Mesenchymal stem cell (in vitro differentiated cells and primary cell): ENCODE data around the gene FILIP1L.

Experiments used
- DNase-seq: peaks from one replicate; pipeline ENCODE4 v3.0.0-alpha.2; 2013
- H2AFZ ChIP-seq: one replicate; pipeline ENCODE4 v1.6.1; 2013; ENCODE audit warnings: low read depth, mild to moderate bottlenecking, control low read depth, inconsistent platforms, low read length, moderate library complexity
- H2AK5ac ChIP-seq: 2 replicates; pipeline ENCODE4 v1.6.1; 2013; ENCODE audit warnings: low read length, moderate library complexity, mild to moderate bottlenecking, inconsistent platforms; ENCODE audit not compliant: severe bottlenecking
- H2BK120ac ChIP-seq: one replicate; pipeline ENCODE4 v1.6.1; 2013; ENCODE audit warnings: low read depth, mild to moderate bottlenecking, inconsistent platforms, low read length, moderate library complexity
- H2BK12ac ChIP-seq, 2 experiments: one replicate each; pipeline ENCODE4 v1.6.1; 2013; ENCODE audit warnings: inconsistent platforms in 2 of 2, low read length in 2 of 2, mild to moderate bottlenecking in 2 of 2, moderate library complexity in 2 of 2, control low read depth in 1 of 2
- H2BK15ac ChIP-seq: one replicate; pipeline ENCODE4 v1.6.1; 2013; ENCODE audit warnings: mild to moderate bottlenecking, low read depth, inconsistent platforms; ENCODE audit not compliant: poor library complexity, severe bottlenecking
- H2BK5ac ChIP-seq: 2 replicates; pipeline ENCODE4 v1.6.1; 2013; ENCODE audit warnings: low read depth, mild to moderate bottlenecking, low read length, control low read depth, inconsistent platforms; ENCODE audit not compliant: poor library complexity, severe bottlenecking
- H3K14ac ChIP-seq, 2 experiments: one replicate each; pipeline ENCODE4 v1.6.1; 2013; ENCODE audit warnings: inconsistent platforms in 2 of 2, low read length in 2 of 2, control low read depth in 1 of 2, mild to moderate bottlenecking in 1 of 2, moderate library complexity in 1 of 2
- H3K18ac ChIP-seq, 2 experiments: one replicate each; pipeline ENCODE4 v1.6.1; 2013; ENCODE audit warnings: inconsistent platforms in 2 of 2, low read length in 2 of 2, control low read depth in 1 of 2, low read depth in 1 of 2, mild to moderate bottlenecking in 1 of 2
- H3K23ac ChIP-seq, 2 experiments: one replicate each; pipeline ENCODE4 v1.6.1; 2013; ENCODE audit warnings: inconsistent platforms in 2 of 2, low read length in 2 of 2, mild to moderate bottlenecking in 2 of 2, moderate library complexity in 2 of 2, control low read depth in 1 of 2
- H3K27ac ChIP-seq: 2 replicates; pipeline ENCODE4 v1.5.1; 2013; ENCODE audit warnings: mild to moderate bottlenecking, moderate library complexity, low read length, control low read depth, inconsistent platforms; ENCODE audit not compliant: poor library complexity, severe bottlenecking
- H3K27me3 ChIP-seq, 2 experiments: 2 replicates each; pipeline versions ENCODE4 v1.6.1 to v1.7.0; 2013; ENCODE audit warnings: low read length in 2 of 2, mild to moderate bottlenecking in 2 of 2, moderate library complexity in 2 of 2, control low read depth in 1 of 2, inconsistent platforms in 1 of 2; ENCODE audit not compliant: control insufficient read depth in 1 of 2, insufficient read depth in 1 of 2
- H3K36me3 ChIP-seq, 2 experiments: 2 replicates each; pipeline versions ENCODE4 v1.6.1 to v1.7.0; 2013; ENCODE audit warnings: low read length in 2 of 2, control low read depth in 1 of 2, inconsistent platforms in 1 of 2, low read depth in 1 of 2, mild to moderate bottlenecking in 1 of 2; ENCODE audit not compliant: insufficient read depth in 2 of 2, control insufficient read depth in 1 of 2
- H3K4ac ChIP-seq, 2 experiments: one replicate each; pipeline ENCODE4 v1.6.1; 2013; ENCODE audit warnings: inconsistent platforms in 2 of 2, low read length in 2 of 2, mild to moderate bottlenecking in 2 of 2, moderate library complexity in 2 of 2, control low read depth in 1 of 2, low read depth in 1 of 2
- H3K4me1 ChIP-seq: 2 replicates; pipeline ENCODE4 v1.6.1; 2013; ENCODE audit warnings: low read depth, low read length, control low read depth; ENCODE audit not compliant: control insufficient read depth, insufficient read depth
- H3K4me2 ChIP-seq: 2 replicates; pipeline ENCODE4 v1.6.1; 2013; ENCODE audit warnings: low read length, mild to moderate bottlenecking, inconsistent platforms; ENCODE audit not compliant: poor library complexity, severe bottlenecking
- H3K4me3 ChIP-seq, 2 experiments: 2 replicates each; pipeline versions ENCODE4 v1.5.1 to v1.7.0; 2013; ENCODE audit warnings: low read length in 2 of 2, mild to moderate bottlenecking in 2 of 2, control low read depth in 1 of 2, low read depth in 1 of 2; ENCODE audit not compliant: insufficient read depth in 1 of 2
- H3K79me1 ChIP-seq: replicated peaks from 2 replicates; pipeline ENCODE4 v1.6.1; 2013; ENCODE audit warnings: mild to moderate bottlenecking, control low read depth, low read length, inconsistent platforms; ENCODE audit not compliant: poor library complexity, severe bottlenecking
- H3K9ac ChIP-seq: 2 replicates; pipeline ENCODE4 v1.7.0; 2013; ENCODE audit warnings: mild to moderate bottlenecking, low read length, moderate library complexity
- H3K9me3 ChIP-seq: 2 replicates; pipeline ENCODE4 v1.7.0; 2013; ENCODE audit warnings: mild to moderate bottlenecking, low read length; ENCODE audit not compliant: control insufficient read depth
- H4K8ac ChIP-seq: one replicate; pipeline ENCODE4 v1.6.1; 2013; ENCODE audit warnings: inconsistent platforms, mild to moderate bottlenecking, low read length, moderate library complexity
- H4K91ac ChIP-seq: one replicate; pipeline ENCODE4 v1.6.1; 2013; ENCODE audit warnings: mild to moderate bottlenecking, low read length, inconsistent platforms
- WGBS: methylation state at CpG from one replicate; pipeline ENCODE4 v1.1.7; 2013; ENCODE audit warnings: mixed read lengths; 5-methylcytosine and 5-hydroxymethylcytosine counted together

The FILIP1L gene

DNA sequence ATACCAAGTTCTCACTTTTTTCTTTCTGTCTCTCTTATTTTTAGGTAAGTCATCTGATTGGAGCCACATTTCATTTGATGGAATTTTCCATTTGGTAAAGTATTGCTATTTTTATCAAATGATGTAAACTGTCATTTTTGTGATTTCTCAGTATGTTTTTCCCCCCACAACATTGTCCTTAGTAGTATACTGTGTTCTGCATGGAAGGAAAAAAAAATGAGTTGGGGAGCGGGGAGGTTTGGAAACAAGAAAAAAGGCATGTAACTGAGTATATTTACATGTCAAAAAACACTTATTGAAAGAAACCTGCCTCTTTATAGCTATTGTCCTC lies 104.2 kb downstream of the FILIP1L start:
- Histone ChIP-seq H3K23ac (no peak overlapping the region), H4K91ac (no peak overlapping the region), H2BK120ac (no peak overlapping the region), H4K8ac (no peak overlapping the region), H3K79me1 (peaks cover 1% of the 10 kb centered on the region), H3K27ac (no peak overlapping the region), H3K14ac (no peak overlapping the region), H2BK15ac (no peak overlapping the region), H3K36me3 (no peaks in the 10 kb centered on the region), H3K9me3 (peaks cover 3% of the 10 kb centered on the region), H3K4ac (no peak overlapping the region), H2AK5ac (no peak overlapping the region), H2BK5ac (no peak overlapping the region), H3K4me1 (peaks cover 1% of the 10 kb centered on the region), H3K18ac (no peak overlapping the region), H3K4me3 (no peak overlapping the region), H3K4me2 (no peak overlapping the region), H3K9ac (no peak overlapping the region), H2BK12ac (no peak overlapping the region), H2AFZ (no peak overlapping the region), H3K27me3 (no peaks in the 10 kb centered on the region)
- WGBS, result no CpG with 5 or more reads among the region's 1 CpG
- no peak for DNase-seq

- peak overlapping the region in 1 of 2 experiments; percentile 66 for H3K18ac ChIP-seq
- H3K4me1 ChIP-seq, result peaks cover 1% of the 10 kb centered on the region
- H3K79me1 ChIP-seq, result peaks cover 3% of the 10 kb centered on the region
- no peaks in the 10 kb centered on the region for H3K36me3 ChIP-seq
- peak overlapping the region in 1 of 2 experiments; percentile 67 for H3K4ac ChIP-seq
- H3K4me3 ChIP-seq, result no peak overlapping the region
- H3K27me3 ChIP-seq, result no peaks in the 10 kb centered on the region
- no peak overlapping the region for H4K91ac ChIP-seq
- peak overlapping the region in 1 of 2 experiments; percentile 93 for H2BK12ac ChIP-seq
- H3K14ac ChIP-seq, result no peak overlapping the region
- DNase-seq, result peak; percentile 23
- H2BK120ac ChIP-seq, result no peak overlapping the region
- no peak overlapping the region for H3K9ac ChIP-seq
- H4K8ac ChIP-seq, result peak overlapping the region; percentile 77
- no peaks in the 10 kb centered on the region for H3K9me3 ChIP-seq
- H2BK15ac ChIP-seq, result no peak overlapping the region
- no peak overlapping the region for H3K4me2 ChIP-seq
- H2AFZ ChIP-seq, result no peak overlapping the region
- H3K23ac ChIP-seq, result no peak overlapping the region
- no peak overlapping the region for H2AK5ac ChIP-seq
- peak overlapping the region; percentile 45 for H3K27ac ChIP-seq
- 95% methylated on average over 3 of the region's 5 CpGs for WGBS
- no peak overlapping the region for H2BK5ac ChIP-seq
Measured at GRCh38 chr3:100009276-100010086, 104.8 kb downstream of the FILIP1L start.

DNA sequence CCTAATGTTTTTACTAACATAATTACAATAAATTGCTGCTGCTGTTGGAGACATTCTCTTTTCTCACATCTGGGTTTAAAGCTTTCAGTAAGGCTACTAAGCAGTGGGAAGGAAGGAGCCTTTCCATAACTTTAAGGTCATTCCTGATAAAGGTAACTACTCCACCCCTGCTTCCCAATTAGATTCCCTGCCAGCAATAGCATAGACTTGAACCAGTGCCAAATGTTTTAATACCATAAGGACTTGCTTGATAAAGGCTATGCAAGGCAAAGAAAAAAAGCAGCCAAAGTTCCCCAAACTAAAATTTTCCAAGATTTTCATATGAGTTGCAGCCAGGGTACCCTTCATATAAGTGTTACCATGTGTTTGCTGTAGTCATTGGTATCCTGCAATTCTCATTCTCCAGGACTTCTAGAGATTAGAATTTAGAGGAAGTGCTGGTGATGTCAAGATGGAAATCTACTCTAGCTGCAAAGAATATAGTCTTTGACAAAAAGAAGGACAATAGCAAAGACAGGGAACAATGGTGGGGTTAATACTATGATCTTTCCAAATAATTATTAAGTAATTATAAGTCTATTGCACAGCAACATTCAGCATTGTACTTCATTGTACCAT lies 106.1 kb downstream of the FILIP1L start:
- Histone ChIP-seq H3K36me3 (no peaks in the 10 kb centered on the region), H3K4me3 (no peak overlapping the region), H2BK15ac (no peak overlapping the region), H3K9ac (no peak overlapping the region), H2AK5ac (peak overlapping the region; percentile 54), H3K4me2 (no peak overlapping the region), H3K79me1 (peaks cover 4% of the 10 kb centered on the region), H3K27ac (no peak overlapping the region), H4K8ac (no peak overlapping the region), H3K27me3 (no peaks in the 10 kb centered on the region), H2BK5ac (no peak overlapping the region), H2BK12ac (no peak overlapping the region), H3K9me3 (no peaks in the 10 kb centered on the region), H3K18ac (no peak overlapping the region), H3K14ac (no peak overlapping the region), H4K91ac (no peak overlapping the region), H3K23ac (no peak overlapping the region), H2AFZ (no peak overlapping the region), H3K4ac (no peak overlapping the region), H3K4me1 (peaks cover 1% of the 10 kb centered on the region), H2BK120ac (no peak overlapping the region)
- no peak for DNase-seq

GRCh38 chr3:100007313-100007712 lies 107.0 kb downstream of the FILIP1L start:
- no peak overlapping the region for H2BK5ac ChIP-seq
- H3K27me3 ChIP-seq, result no peaks in the 10 kb centered on the region
- H2AFZ ChIP-seq, result no peak overlapping the region
- no peak overlapping the region for H3K14ac ChIP-seq
- H3K23ac ChIP-seq, result no peak overlapping the region
- H4K8ac ChIP-seq, result no peak overlapping the region
- no peak for DNase-seq
- H3K4me3 ChIP-seq, result no peak overlapping the region
- H3K9me3 ChIP-seq, result no peaks in the 10 kb centered on the region
- no peak overlapping the region for H2BK15ac ChIP-seq
- 89% methylated on average over 3 of the region's 3 CpGs for WGBS
- H2AK5ac ChIP-seq, result peak overlapping the region; percentile 96
- H3K9ac ChIP-seq, result no peak overlapping the region
- no peak overlapping the region for H2BK12ac ChIP-seq
- no peak overlapping the region for H2BK120ac ChIP-seq
- H3K4ac ChIP-seq, result no peak overlapping the region
- H4K91ac ChIP-seq, result no peak overlapping the region
- H3K27ac ChIP-seq, result no peak overlapping the region
- peaks cover 2% of the 10 kb centered on the region for H3K4me1 ChIP-seq
- no peaks in the 10 kb centered on the region for H3K36me3 ChIP-seq
- H3K4me2 ChIP-seq, result no peak overlapping the region
- peaks cover 4% of the 10 kb centered on the region for H3K79me1 ChIP-seq
- no peak overlapping the region for H3K18ac ChIP-seq
